CD4-positive, alpha-beta T cell (primary cell): ENCODE data around the gene CCR3. TPM values are rescaled to one million over a fixed set of nuclear protein-coding genes. Genes with fewer than 3 reads are reported as not detected.
A peak's percentile ranks its signal among the peaks of the same experiment; 100 is the strongest.

Experiments
- ATAC-seq: fragments of 200-7000 bp; cut with Tn5 transposase; one replicate; pipeline ENCODE4 v1.10.0; 2022; ENCODE audit warnings: mild to moderate bottlenecking; ENCODE audit not compliant: poor library complexity
- CTCF ChIA-PET: fragments of 350-600 bp; sonication (Branson Sonifier 250); formaldehyde crosslinking; loops from one replicate; lab custom pipeline; 2021; ENCODE audit warnings: antibody characterized with exemption, inconsistent platforms; lab: Charles Lee
- POLR2A ChIA-PET: fragments of 350-600 bp; sonication (Branson Sonifier 250); formaldehyde crosslinking; loops from one replicate; lab custom pipeline; 2021; ENCODE audit warnings: antibody characterized with exemption, inconsistent platforms; lab: Charles Lee
- DNase-seq, 14 experiments: peaks; one replicate each; pipeline ENCODE4 v3.0.0-alpha.2; 2013 to 2020; ENCODE audit warnings: mixed read lengths in 2 of 14
- H3K27ac ChIP-seq, 2 donors: one replicate each; pipeline versions ENCODE4 v1.5.1 to v1.7.0; 2013; ENCODE audit warnings: low read length in 2 of 2, low read depth in 1 of 2, mild to moderate bottlenecking in 1 of 2
- H3K27me3 ChIP-seq, 2 experiments: 1 replicate in 1 of 2; 2 replicates in 1 of 2; pipeline versions ENCODE4 v1.6.1 to v1.7.0; 2013; ENCODE audit warnings: low read length in 2 of 2, control low read depth in 1 of 2, mild to moderate bottlenecking in 1 of 2, moderate library complexity in 1 of 2; ENCODE audit not compliant: insufficient read depth in 2 of 2, control insufficient read depth in 1 of 2
- H3K36me3 ChIP-seq: one replicate; pipeline ENCODE4 v1.6.1; 2013; ENCODE audit warnings: low read length, control low read depth; ENCODE audit not compliant: insufficient read depth
- H3K4me1 ChIP-seq: one replicate; pipeline ENCODE4 v1.6.1; 2013; ENCODE audit warnings: low read length, control low read depth; ENCODE audit not compliant: insufficient read depth
- H3K4me3 ChIP-seq: one replicate; pipeline ENCODE4 v1.5.1; 2013; ENCODE audit warnings: mild to moderate bottlenecking, low read length, moderate library complexity
- H3K9me3 ChIP-seq, 2 experiments: 1 replicate in 1 of 2; 2 replicates in 1 of 2; pipeline versions ENCODE4 v1.6.1 to v1.7.0; 2013; ENCODE audit warnings: low read length in 2 of 2, mild to moderate bottlenecking in 2 of 2, control low read depth in 1 of 2, moderate library complexity in 1 of 2; ENCODE audit not compliant: control insufficient read depth in 1 of 2, insufficient read depth in 1 of 2
- H3K27ac Mint-ChIP-seq: one replicate; pipeline ENCODE4 v1.8.0; 2020; ENCODE audit warnings: mixed read lengths
- H3K27me3 Mint-ChIP-seq: one replicate; pipeline ENCODE4 v1.8.0; 2021; ENCODE audit warnings: mixed read lengths
- H3K36me3 Mint-ChIP-seq: one replicate; pipeline ENCODE4 v1.8.0; 2021; ENCODE audit warnings: low read depth, mixed read lengths
- H3K4me1 Mint-ChIP-seq: one replicate; pipeline ENCODE4 v1.8.0; 2021; ENCODE audit warnings: low read depth, mixed read lengths
- H3K4me3 Mint-ChIP-seq: one replicate; pipeline ENCODE4 v1.8.0; 2020; ENCODE audit warnings: mild to moderate bottlenecking, mixed read lengths
- H3K9me3 Mint-ChIP-seq: one replicate; pipeline ENCODE4 v1.8.0; 2020; ENCODE audit warnings: mixed read lengths
- intact Hi-C, 2 experiments: fragments of 100-400 bp; cut with DNase I in 1 of 2; cut with micrococcal nuclease in 1 of 2; formaldehyde crosslinking; loops; one replicate each; pipeline versions ENCODE4 v1.15.1 to v1.9.0; 2023 to 2025; cut with DNase I, micrococcal nuclease
- total RNA-seq, 174 experiments: library from RNA in 2 of 174; stranded (reverse) in 2 of 174; gene quantifications; one replicate each; pipeline ENCODE4 v1.2.3 and lab custom pipeline; 2021 to 2026
- TF ChIP-seq, protein P1 (sequence below): fragments of 200-600 bp; IDR thresholded peaks from one replicate; pipeline ENCODE4 v1.8.0; 2022; ENCODE audit warnings: antibody characterized with exemption, mild to moderate bottlenecking

Gene CCR3
- total RNA-seq, 2 experiments from 2014 or later = not detected

DNA sequence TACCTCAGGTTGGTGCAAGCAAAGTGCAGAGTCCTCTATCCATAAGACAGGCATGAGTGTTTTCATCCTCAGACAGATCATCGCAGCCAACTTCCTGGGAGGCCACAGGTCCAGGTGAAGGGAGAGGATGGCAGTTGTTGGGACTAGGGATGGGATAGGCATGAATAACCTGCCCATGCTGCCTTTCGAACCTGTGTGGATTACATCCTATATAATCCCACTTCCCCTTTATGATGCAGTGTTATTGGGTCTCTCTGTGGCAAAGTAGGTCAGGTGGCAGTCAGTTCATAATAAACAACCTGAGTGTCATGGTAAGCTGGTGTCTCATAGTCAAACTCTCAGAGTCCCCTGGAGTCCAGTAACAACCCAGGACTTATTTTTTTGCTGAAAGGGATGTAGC, 40.4 kb downstream of the CCR3 start:
- DNase-seq (no peak), ATAC-seq (no peak)
- Mint-ChIP-seq H3K9me3 (peaks cover 6% of the 10 kb centered on the region), H3K4me3 (peak overlapping the region; percentile 3), H3K4me1 (peaks cover 65% of the 10 kb centered on the region), H3K27ac (peak overlapping the region; percentile 28), H3K36me3 (no peaks in the 10 kb centered on the region), H3K27me3 (no peaks in the 10 kb centered on the region)
- no peaks in the 10 kb centered on the region for H3K36me3 ChIP-seq
- TF ChIP-seq, protein P1, sequence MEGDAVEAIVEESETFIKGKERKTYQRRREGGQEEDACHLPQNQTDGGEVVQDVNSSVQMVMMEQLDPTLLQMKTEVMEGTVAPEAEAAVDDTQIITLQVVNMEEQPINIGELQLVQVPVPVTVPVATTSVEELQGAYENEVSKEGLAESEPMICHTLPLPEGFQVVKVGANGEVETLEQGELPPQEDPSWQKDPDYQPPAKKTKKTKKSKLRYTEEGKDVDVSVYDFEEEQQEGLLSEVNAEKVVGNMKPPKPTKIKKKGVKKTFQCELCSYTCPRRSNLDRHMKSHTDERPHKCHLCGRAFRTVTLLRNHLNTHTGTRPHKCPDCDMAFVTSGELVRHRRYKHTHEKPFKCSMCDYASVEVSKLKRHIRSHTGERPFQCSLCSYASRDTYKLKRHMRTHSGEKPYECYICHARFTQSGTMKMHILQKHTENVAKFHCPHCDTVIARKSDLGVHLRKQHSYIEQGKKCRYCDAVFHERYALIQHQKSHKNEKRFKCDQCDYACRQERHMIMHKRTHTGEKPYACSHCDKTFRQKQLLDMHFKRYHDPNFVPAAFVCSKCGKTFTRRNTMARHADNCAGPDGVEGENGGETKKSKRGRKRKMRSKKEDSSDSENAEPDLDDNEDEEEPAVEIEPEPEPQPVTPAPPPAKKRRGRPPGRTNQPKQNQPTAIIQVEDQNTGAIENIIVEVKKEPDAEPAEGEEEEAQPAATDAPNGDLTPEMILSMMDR = no peak
- H3K4me1 ChIP-seq = peaks cover 78% of the 10 kb centered on the region
- ChIA-PET POLR2A (interaction anchor here (1.2 kb wide), 1 partner anchor 87 kb away, joined by 3 read pairs; no protein-coding TSS in a partner anchor), CTCF (no interaction called here)
- H3K27me3 ChIP-seq = no peaks in the 10 kb centered on the region
- no peak overlapping the region for H3K4me3 ChIP-seq
- intact Hi-C loops = no loop called here
- H3K27ac ChIP-seq = peak overlapping the region in 1 of 2 donors; percentile 44
- no peaks in the 10 kb centered on the region for H3K9me3 ChIP-seq

DNA sequence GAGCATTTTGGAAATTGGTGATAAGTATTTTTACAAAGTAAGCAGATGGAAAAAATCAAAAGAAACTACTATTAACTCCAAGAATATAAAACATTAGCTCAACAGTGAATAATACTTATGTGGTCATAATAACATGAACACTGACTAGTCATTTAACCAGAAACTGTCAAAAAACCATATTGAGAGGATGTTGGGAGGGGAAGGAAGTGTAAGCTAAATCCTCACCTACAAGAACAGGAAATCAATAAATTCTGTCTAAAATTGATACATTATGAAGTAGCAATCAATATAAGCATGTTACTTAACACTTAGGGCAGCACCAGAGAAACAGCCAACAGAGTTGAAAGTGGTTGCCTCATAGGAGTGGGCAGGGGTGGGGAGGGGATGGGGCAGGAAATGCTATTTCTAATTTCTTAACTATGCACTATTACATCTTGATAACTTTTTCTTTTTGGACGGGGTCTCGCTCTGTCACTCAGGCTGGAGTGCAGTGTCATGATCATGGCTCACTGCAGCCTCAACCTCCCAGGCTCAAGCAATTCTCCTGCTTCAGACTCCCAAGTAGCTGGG, 41.7 kb downstream of the CCR3 start:
- intact Hi-C loops = no loop called here
- ATAC-seq = no peak
- Mint-ChIP-seq H3K4me1 (peaks cover 60% of the 10 kb centered on the region), H3K27ac (peak overlapping the region; percentile 72), H3K27me3 (no peaks in the 10 kb centered on the region), H3K9me3 (peaks cover 6% of the 10 kb centered on the region), H3K36me3 (no peaks in the 10 kb centered on the region), H3K4me3 (no peak overlapping the region)
- Histone ChIP-seq H3K27ac (peak overlapping the region in 1 of 2 donors; percentile 64), H3K36me3 (no peaks in the 10 kb centered on the region), H3K4me3 (no peak overlapping the region), H3K9me3 (no peaks in the 10 kb centered on the region), H3K27me3 (no peaks in the 10 kb centered on the region), H3K4me1 (peaks cover 71% of the 10 kb centered on the region)
- ChIA-PET POLR2A (interaction anchor here (0.7 to 2.2 kb wide), 3 partner anchors 15 to 186 kb away, joined by 3 to 12 read pairs (median 3); no protein-coding TSS in a partner anchor), CTCF (interaction anchor here (1.2 to 3.8 kb wide), 3 partner anchors 8 to 88 kb away, joined by 3 to 11 read pairs (median 10); no protein-coding TSS in a partner anchor)
- TF ChIP-seq, protein P1 = no peak
- DNase-seq = peak in 2 of 14 experiments; percentile 25 to 71

DNA sequence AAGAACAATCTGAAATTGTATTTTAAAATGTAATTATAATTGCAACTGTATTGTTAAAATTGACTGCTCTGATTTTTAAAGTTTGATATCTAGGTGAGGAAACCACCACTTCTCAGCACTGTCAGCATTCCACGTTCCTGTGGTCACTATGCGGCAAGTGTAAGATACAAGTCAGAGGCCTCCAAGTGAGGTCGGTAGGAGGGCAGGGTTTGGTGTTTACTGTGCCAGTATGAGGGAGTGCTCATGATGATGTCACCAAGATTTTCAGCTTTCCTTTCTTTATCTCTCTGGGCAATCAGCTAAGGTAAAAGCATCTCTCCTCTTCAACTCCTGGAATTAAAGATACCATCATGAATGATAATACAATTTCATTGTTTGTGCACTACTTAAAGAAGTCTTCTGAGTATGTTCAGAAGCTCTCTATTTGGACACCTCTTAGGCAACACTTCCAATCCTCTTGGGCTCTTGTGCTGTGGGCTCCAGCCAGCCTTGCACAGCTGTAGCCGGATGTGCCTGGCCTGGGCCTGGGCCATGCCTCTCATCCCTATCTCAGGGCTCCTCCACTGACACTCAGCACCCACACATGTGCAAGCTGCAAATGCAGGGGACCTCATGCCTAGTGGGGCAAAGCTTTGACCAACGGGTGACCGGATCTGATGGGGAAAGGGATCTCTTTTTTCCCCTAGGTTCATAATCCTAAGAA, 42.9 kb downstream of the CCR3 start:
- H3K4me1 Mint-ChIP-seq = peaks cover 53% of the 10 kb centered on the region
- ATAC-seq = peak; percentile 74
- ChIA-PET CTCF (interaction anchor here (1.2 to 3.8 kb wide), 4 partner anchors 9 to 93 kb away, joined by 3 to 11 read pairs (median 7); no protein-coding TSS in a partner anchor), POLR2A (interaction anchor here (2.2 kb wide), 1 partner anchor 14 kb away, joined by 12 read pairs; no protein-coding TSS in a partner anchor)
- Histone ChIP-seq H3K4me3 (no peak overlapping the region), H3K27ac (peak overlapping the region in 1 of 2 donors; percentile 64), H3K9me3 (no peaks in the 10 kb centered on the region), H3K4me1 (peaks cover 70% of the 10 kb centered on the region), H3K27me3 (no peaks in the 10 kb centered on the region), H3K36me3 (no peaks in the 10 kb centered on the region)
- H3K4me3 Mint-ChIP-seq = peak overlapping the region; percentile 60
- peak in 8 of 14 experiments; percentile 11 to 88 (median 44) for DNase-seq
- H3K9me3 Mint-ChIP-seq = no peaks in the 10 kb centered on the region
- intact Hi-C loops = no loop called here
- H3K27me3 Mint-ChIP-seq = no peaks in the 10 kb centered on the region
- peak overlapping the region; percentile 72 for H3K27ac Mint-ChIP-seq
- TF ChIP-seq, protein P1 = no peak
- H3K36me3 Mint-ChIP-seq = no peaks in the 10 kb centered on the region
